GM23338 (cell line): Measurements from ENCODE around the gene OR7A10. TPM values are rescaled to one million over a fixed set of nuclear protein-coding genes. Genes with fewer than 3 reads are reported as not detected.

ENCODE experiments used
- ATAC-seq: fragments of 200-7000 bp; cut with Tn5 transposase; 3 replicates; pipeline ENCODE4 v1.9.1; 2020
- DNase-seq: peaks from one replicate; pipeline ENCODE4 v3.0.0-alpha.2; 2015; ENCODE audit warnings: low spot score
- H2AFZ ChIP-seq: fragments of 200-600 bp; sonication (generic); 2 replicates; pipeline ENCODE4 v1.8.0; 2016; ENCODE audit warnings: antibody characterized with exemption, mild to moderate bottlenecking, moderate library complexity
- H3F3A ChIP-seq: fragments of 200-600 bp; sonication (generic); replicated peaks from 2 replicates; pipeline ENCODE4 v1.8.0; 2017; ENCODE audit warnings: antibody characterized with exemption, mixed run types, low read depth
- H3K27ac ChIP-seq: fragments of 200-600 bp; sonication (generic); 2 replicates; pipeline ENCODE4 v1.6.1; 2016; ENCODE audit warnings: low read depth
- H3K27me3 ChIP-seq: fragments of 200-600 bp; sonication (generic); 2 replicates; pipeline ENCODE4 v1.8.0; 2016; ENCODE audit warnings: mild to moderate bottlenecking, mixed run types, moderate library complexity; ENCODE audit not compliant: insufficient read depth
- H3K36me3 ChIP-seq: fragments of 200-600 bp; sonication (generic); 2 replicates; pipeline ENCODE4 v1.8.0; 2016; ENCODE audit warnings: mild to moderate bottlenecking; ENCODE audit not compliant: insufficient read depth
- H3K4me1 ChIP-seq: fragments of 200-600 bp; sonication (generic); 2 replicates; pipeline ENCODE4 v1.8.0; 2016; ENCODE audit warnings: mild to moderate bottlenecking, moderate library complexity; ENCODE audit not compliant: insufficient read depth
- H3K4me2 ChIP-seq: fragments of 200-600 bp; sonication (generic); 2 replicates; pipeline ENCODE4 v1.7.1; 2017; ENCODE audit warnings: mixed run types
- H3K4me3 ChIP-seq: fragments of 200-600 bp; sonication (generic); 2 replicates; pipeline ENCODE4 v1.6.1; 2016; ENCODE audit warnings: mixed run types
- H3K79me2 ChIP-seq: fragments of 200-600 bp; sonication (generic); replicated peaks from 2 replicates; pipeline ENCODE4 v1.8.0; 2017; ENCODE audit warnings: mild to moderate bottlenecking; ENCODE audit not compliant: insufficient read depth
- H3K9me2 ChIP-seq: fragments of 200-600 bp; sonication (generic); 2 replicates; pipeline ENCODE4 v1.8.0; 2017; ENCODE audit not compliant: insufficient read depth
- H4K20me1 ChIP-seq: fragments of 200-600 bp; sonication (generic); replicated peaks from 2 replicates; pipeline ENCODE4 v1.8.0; 2017; ENCODE audit warnings: mild to moderate bottlenecking; ENCODE audit not compliant: insufficient read depth
- H3K27ac Mint-ChIP-seq: 2 replicates; pipeline ENCODE4 v1.8.0; 2020; ENCODE audit warnings: inconsistent platforms, mild to moderate bottlenecking, moderate library complexity, mixed read lengths
- H3K27me3 Mint-ChIP-seq: 3 replicates; pipeline ENCODE4 v1.8.0; 2022; ENCODE audit warnings: low read depth, mild to moderate bottlenecking, moderate library complexity, mixed read lengths, inconsistent platforms; ENCODE audit not compliant: insufficient read depth, poor library complexity
- H3K36me3 Mint-ChIP-seq: 3 replicates; pipeline ENCODE4 v1.8.0; 2021; ENCODE audit warnings: low read depth, mild to moderate bottlenecking, inconsistent platforms, moderate library complexity, mixed read lengths
- H3K4me1 Mint-ChIP-seq: 3 replicates; pipeline ENCODE4 v1.8.0; 2020; ENCODE audit warnings: mild to moderate bottlenecking, inconsistent platforms, mixed read lengths
- H3K4me3 Mint-ChIP-seq: 3 replicates; pipeline ENCODE4 v1.8.0; 2021; ENCODE audit warnings: moderate library complexity, mild to moderate bottlenecking, inconsistent platforms, mixed read lengths
- H3K9me3 Mint-ChIP-seq: 3 replicates; pipeline ENCODE4 v1.8.0; 2020; ENCODE audit warnings: moderate library complexity, mild to moderate bottlenecking, inconsistent platforms, mixed read lengths
- CREB1 ChIP-seq: fragments of 250-450 bp; sonication (Bioruptor Pico); IDR thresholded peaks from 2 replicates; pipeline ENCODE4 v1.5.0; 2020; ENCODE audit warnings: low read depth, mild to moderate bottlenecking, moderate library complexity
- EZH2 ChIP-seq: fragments of 200-600 bp; sonication (generic); IDR thresholded peaks from one replicate; pipeline ENCODE4 v1.8.0; 2017; ENCODE audit warnings: antibody characterized with exemption, mild to moderate bottlenecking, low read depth; ENCODE audit not compliant: unreplicated experiment
- JUNB ChIP-seq: IDR thresholded peaks from one replicate; pipeline ENCODE4 v1.6.1; 2016; ENCODE audit warnings: antibody characterized with exemption; ENCODE audit not compliant: unreplicated experiment
- STAT1 ChIP-seq: IDR thresholded peaks from one replicate; pipeline ENCODE4 v1.6.1; 2016; ENCODE audit warnings: antibody characterized with exemption; ENCODE audit not compliant: unreplicated experiment
- polyA plus RNA-seq: library from polyadenylated mRNA; unstranded; fragments of >200 nt; fragmentation: Nextera tagmentation; extraction: Ambion mirVana; gene quantifications from 2 replicates; pipeline ENCODE4 v1.2.1, GENCODE V29; 2016
- total RNA-seq: library from RNA; depleted of rRNA; stranded (reverse); fragments of >200 nt; shearing (Covaris generic); gene quantifications from 2 replicates; pipeline ENCODE4 v1.2.3, GENCODE V29; 2014
- TF ChIP-seq, protein P1 (sequence below): IDR thresholded peaks from one replicate; pipeline ENCODE4 v1.6.1; 2018; ENCODE audit warnings: antibody characterized with exemption; ENCODE audit not compliant: unreplicated experiment
- TF ChIP-seq, protein P2 (sequence below): IDR thresholded peaks from 2 replicates; pipeline ENCODE4 v1.6.1; 2016; ENCODE audit warnings: antibody characterized with exemption
- TF ChIP-seq, protein P3 (sequence below): fragments of 250-450 bp; sonication (Bioruptor Pico); IDR thresholded peaks from 2 replicates; pipeline ENCODE4 v1.5.0; 2020; ENCODE audit warnings: mild to moderate bottlenecking, moderate library complexity
- TF ChIP-seq, protein P4 (sequence below), 2 experiments: fragments of 200-600 bp in 1 of 2; sonication (generic) in 1 of 2; conservative IDR thresholded peaks; 2 replicates each; pipeline versions ENCODE4 v1.5.1 to v1.6.1; 2016 to 2017; ENCODE audit warnings: antibody characterized with exemption in 2 of 2, low read depth in 2 of 2, mild to moderate bottlenecking in 2 of 2, moderate library complexity in 1 of 2

Gene OR7A10
- total and polyA plus RNA-seq, 2 experiments from 2014 or later = not detected

DNA sequence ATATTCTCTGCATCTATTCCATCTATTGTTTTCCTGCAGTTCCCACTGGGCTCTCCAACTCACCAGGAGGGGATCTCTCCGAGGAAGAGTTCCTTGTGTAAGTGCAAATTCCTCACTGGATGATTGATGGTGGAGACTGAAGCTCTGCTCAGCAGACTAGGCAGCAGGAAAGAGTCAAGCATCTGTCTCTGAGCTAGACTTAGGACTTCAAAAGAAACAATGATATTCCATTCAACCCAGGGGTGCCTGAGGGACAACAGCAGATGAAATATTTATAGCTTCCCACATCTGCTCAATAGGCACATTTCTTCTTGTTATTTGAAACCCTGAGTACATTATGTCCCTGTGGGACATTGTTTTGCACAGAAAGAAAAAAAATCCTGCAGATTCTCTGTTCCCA, 13.7 kb downstream of the OR7A10 start, which contains the start of the genes OR7A5 and OR7C1 (continued):
- TF ChIP-seq, protein P1, sequence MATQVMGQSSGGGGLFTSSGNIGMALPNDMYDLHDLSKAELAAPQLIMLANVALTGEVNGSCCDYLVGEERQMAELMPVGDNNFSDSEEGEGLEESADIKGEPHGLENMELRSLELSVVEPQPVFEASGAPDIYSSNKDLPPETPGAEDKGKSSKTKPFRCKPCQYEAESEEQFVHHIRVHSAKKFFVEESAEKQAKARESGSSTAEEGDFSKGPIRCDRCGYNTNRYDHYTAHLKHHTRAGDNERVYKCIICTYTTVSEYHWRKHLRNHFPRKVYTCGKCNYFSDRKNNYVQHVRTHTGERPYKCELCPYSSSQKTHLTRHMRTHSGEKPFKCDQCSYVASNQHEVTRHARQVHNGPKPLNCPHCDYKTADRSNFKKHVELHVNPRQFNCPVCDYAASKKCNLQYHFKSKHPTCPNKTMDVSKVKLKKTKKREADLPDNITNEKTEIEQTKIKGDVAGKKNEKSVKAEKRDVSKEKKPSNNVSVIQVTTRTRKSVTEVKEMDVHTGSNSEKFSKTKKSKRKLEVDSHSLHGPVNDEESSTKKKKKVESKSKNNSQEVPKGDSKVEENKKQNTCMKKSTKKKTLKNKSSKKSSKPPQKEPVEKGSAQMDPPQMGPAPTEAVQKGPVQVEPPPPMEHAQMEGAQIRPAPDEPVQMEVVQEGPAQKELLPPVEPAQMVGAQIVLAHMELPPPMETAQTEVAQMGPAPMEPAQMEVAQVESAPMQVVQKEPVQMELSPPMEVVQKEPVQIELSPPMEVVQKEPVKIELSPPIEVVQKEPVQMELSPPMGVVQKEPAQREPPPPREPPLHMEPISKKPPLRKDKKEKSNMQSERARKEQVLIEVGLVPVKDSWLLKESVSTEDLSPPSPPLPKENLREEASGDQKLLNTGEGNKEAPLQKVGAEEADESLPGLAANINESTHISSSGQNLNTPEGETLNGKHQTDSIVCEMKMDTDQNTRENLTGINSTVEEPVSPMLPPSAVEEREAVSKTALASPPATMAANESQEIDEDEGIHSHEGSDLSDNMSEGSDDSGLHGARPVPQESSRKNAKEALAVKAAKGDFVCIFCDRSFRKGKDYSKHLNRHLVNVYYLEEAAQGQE = no peak
- TF ChIP-seq, protein P2, sequence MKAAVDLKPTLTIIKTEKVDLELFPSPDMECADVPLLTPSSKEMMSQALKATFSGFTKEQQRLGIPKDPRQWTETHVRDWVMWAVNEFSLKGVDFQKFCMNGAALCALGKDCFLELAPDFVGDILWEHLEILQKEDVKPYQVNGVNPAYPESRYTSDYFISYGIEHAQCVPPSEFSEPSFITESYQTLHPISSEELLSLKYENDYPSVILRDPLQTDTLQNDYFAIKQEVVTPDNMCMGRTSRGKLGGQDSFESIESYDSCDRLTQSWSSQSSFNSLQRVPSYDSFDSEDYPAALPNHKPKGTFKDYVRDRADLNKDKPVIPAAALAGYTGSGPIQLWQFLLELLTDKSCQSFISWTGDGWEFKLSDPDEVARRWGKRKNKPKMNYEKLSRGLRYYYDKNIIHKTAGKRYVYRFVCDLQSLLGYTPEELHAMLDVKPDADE = no peak
- TF ChIP-seq STAT1 (no peak), JUNB (no peak)

DNA sequence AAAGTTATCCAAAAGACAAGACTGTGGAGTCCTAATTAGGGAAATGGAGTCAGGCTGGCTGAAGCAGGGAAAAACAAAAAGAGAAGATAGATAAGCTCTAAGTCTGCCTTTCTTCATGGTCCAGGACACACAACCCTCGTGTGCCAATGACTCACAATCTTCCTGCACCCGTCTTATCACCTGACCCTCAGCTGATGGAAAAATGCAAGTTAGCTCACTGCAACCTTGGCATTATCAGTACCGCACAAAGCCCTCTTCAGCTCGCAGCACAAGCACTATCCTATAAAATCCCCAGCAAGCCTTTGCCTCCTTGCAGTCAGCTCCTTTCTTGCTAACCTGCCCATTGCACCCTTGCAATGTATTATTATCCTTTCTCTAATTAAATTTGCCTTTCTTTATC, 18.0 kb downstream of the OR7A10 start:
- H3K36me3 Mint-ChIP-seq = peaks cover 14% of the 10 kb centered on the region; the same call in 2 of the 3 replicates
- no peak overlapping the region for H3K27ac Mint-ChIP-seq
- DNase-seq (no peak), ATAC-seq (no peak)
- H3K4me1 ChIP-seq = 0 out of 2 replicates have a peak, but pooled peaks cover 6% of the 10 kb centered on the region
- H3K4me1 Mint-ChIP-seq = no peaks in the 10 kb centered on the region; the same call in 2 of the 3 replicates
- peaks cover 91% of the 10 kb centered on the region for H3K9me3 Mint-ChIP-seq
- H3F3A ChIP-seq = no peaks in the 10 kb centered on the region
- no peak overlapping the region for H3K4me2 ChIP-seq
- H3K79me2 ChIP-seq = no peaks in the 10 kb centered on the region
- no peaks in the 10 kb centered on the region for H4K20me1 ChIP-seq
- H3K27me3 Mint-ChIP-seq = peaks cover 6% of the 10 kb centered on the region
- no peak overlapping the region for H3K4me3 ChIP-seq
- H3K4me3 Mint-ChIP-seq = no peak overlapping the region
- no peak overlapping the region for H2AFZ ChIP-seq
- H3K36me3 ChIP-seq = no peaks in the 10 kb centered on the region
- H3K27ac ChIP-seq = no peak overlapping the region
- no peaks in the 10 kb centered on the region for H3K9me2 ChIP-seq
- H3K27me3 ChIP-seq = no peaks in the 10 kb centered on the region
- TF ChIP-seq, protein P3, sequence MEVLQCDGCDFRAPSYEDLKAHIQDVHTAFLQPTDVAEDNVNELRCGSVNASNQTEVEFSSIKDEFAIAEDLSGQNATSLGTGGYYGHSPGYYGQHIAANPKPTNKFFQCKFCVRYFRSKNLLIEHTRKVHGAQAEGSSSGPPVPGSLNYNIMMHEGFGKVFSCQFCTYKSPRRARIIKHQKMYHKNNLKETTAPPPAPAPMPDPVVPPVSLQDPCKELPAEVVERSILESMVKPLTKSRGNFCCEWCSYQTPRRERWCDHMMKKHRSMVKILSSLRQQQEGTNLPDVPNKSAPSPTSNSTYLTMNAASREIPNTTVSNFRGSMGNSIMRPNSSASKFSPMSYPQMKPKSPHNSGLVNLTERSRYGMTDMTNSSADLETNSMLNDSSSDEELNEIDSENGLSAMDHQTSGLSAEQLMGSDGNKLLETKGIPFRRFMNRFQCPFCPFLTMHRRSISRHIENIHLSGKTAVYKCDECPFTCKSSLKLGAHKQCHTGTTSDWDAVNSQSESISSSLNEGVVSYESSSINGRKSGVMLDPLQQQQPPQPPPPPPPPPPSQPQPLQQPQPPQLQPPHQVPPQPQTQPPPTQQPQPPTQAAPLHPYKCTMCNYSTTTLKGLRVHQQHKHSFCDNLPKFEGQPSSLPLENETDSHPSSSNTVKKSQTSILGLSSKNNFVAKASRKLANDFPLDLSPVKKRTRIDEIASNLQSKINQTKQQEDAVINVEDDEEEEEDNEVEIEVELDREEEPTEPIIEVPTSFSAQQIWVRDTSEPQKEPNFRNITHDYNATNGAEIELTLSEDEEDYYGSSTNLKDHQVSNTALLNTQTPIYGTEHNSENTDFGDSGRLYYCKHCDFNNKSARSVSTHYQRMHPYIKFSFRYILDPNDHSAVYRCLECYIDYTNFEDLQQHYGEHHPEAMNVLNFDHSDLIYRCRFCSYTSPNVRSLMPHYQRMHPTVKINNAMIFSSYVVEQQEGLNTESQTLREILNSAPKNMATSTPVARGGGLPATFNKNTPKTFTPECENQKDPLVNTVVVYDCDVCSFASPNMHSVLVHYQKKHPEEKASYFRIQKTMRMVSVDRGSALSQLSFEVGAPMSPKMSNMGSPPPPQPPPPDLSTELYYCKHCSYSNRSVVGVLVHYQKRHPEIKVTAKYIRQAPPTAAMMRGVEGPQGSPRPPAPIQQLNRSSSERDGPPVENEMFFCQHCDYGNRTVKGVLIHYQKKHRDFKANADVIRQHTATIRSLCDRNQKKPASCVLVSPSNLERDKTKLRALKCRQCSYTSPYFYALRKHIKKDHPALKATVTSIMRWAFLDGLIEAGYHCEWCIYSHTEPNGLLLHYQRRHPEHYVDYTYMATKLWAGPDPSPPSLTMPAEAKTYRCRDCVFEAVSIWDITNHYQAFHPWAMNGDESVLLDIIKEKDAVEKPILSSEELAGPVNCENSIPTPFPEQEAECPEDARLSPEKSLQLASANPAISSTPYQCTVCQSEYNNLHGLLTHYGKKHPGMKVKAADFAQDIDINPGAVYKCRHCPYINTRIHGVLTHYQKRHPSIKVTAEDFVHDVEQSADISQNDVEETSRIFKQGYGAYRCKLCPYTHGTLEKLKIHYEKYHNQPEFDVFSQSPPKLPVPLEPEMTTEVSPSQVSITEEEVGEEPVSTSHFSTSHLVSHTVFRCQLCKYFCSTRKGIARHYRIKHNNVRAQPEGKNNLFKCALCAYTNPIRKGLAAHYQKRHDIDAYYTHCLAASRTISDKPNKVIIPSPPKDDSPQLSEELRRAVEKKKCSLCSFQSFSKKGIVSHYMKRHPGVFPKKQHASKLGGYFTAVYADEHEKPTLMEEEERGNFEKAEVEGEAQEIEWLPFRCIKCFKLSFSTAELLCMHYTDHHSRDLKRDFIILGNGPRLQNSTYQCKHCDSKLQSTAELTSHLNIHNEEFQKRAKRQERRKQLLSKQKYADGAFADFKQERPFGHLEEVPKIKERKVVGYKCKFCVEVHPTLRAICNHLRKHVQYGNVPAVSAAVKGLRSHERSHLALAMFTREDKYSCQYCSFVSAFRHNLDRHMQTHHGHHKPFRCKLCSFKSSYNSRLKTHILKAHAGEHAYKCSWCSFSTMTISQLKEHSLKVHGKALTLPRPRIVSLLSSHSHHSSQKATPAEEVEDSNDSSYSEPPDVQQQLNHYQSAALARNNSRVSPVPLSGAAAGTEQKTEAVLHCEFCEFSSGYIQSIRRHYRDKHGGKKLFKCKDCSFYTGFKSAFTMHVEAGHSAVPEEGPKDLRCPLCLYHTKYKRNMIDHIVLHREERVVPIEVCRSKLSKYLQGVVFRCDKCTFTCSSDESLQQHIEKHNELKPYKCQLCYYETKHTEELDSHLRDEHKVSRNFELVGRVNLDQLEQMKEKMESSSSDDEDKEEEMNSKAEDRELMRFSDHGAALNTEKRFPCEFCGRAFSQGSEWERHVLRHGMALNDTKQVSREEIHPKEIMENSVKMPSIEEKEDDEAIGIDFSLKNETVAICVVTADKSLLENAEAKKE (CRISPR knock-in tag) = no peak
- no peak for TF ChIP-seq CREB1 (CRISPR knock-in tag)
- TF ChIP-seq, protein P4, sequence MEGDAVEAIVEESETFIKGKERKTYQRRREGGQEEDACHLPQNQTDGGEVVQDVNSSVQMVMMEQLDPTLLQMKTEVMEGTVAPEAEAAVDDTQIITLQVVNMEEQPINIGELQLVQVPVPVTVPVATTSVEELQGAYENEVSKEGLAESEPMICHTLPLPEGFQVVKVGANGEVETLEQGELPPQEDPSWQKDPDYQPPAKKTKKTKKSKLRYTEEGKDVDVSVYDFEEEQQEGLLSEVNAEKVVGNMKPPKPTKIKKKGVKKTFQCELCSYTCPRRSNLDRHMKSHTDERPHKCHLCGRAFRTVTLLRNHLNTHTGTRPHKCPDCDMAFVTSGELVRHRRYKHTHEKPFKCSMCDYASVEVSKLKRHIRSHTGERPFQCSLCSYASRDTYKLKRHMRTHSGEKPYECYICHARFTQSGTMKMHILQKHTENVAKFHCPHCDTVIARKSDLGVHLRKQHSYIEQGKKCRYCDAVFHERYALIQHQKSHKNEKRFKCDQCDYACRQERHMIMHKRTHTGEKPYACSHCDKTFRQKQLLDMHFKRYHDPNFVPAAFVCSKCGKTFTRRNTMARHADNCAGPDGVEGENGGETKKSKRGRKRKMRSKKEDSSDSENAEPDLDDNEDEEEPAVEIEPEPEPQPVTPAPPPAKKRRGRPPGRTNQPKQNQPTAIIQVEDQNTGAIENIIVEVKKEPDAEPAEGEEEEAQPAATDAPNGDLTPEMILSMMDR (conservative IDR thresholded peaks at IDR 0.05; ENCODE audit: low read depth in 2 of 2) = no peak
- TF ChIP-seq EZH2 = no peak
- TF ChIP-seq, protein P1 = no peak
- no peak for TF ChIP-seq STAT1
